HTERT RPE-1 (cell line): ENCODE data around the gene RNF157.

Source experiments
- in situ Hi-C: fragments of 300-500 bp; cut with MboI; formaldehyde crosslinking; loops from 4 replicates; pipeline ENCODE4 v1.14.3; 2020; ENCODE audit warnings: low sequenced_read_pairs

RNF157 gene

DNA sequence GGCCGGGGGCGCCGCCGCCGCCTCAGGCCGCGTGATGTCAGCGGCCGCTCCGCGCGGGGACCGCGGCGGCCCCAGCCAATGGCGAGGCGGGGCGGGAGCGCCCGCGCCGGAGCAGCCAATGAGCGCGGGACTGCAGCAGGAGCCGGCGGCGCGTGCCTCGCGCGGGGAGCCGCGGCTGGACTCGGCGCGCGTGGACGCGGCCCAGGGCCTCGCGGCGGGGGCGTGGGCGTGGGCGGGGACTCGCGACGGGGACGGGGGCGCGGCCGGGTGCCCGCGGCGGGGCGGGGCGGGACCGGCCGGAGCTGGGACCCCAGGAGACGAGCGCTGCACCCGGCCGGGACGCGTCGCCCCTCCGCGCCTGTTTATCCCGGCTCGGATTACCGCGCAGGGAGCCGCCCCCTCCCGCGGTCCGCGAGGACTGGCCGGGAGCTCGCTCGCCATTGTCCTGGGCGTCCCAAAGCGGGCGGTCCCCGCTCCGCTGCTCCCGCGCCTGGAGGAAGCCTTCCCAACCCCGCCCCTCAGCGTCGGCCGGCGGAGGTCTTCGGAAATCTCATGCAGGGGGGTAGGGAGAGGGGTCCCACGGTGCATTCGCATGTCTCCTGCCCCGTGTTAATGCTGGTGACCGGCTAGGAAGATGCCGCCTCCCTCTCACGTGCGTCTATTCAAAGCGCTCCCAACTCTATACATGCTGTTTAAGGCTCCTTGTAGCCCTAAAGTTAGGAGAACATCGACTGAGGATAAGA is at the start of gene RNF157:
Gene RNF157 (minus strand): TSS at position 33 of the 743 bp plus-strand sequence. CDS start 253 bp downstream, outside the sequence.
- in situ Hi-C loops, result no loop called here

DNA sequence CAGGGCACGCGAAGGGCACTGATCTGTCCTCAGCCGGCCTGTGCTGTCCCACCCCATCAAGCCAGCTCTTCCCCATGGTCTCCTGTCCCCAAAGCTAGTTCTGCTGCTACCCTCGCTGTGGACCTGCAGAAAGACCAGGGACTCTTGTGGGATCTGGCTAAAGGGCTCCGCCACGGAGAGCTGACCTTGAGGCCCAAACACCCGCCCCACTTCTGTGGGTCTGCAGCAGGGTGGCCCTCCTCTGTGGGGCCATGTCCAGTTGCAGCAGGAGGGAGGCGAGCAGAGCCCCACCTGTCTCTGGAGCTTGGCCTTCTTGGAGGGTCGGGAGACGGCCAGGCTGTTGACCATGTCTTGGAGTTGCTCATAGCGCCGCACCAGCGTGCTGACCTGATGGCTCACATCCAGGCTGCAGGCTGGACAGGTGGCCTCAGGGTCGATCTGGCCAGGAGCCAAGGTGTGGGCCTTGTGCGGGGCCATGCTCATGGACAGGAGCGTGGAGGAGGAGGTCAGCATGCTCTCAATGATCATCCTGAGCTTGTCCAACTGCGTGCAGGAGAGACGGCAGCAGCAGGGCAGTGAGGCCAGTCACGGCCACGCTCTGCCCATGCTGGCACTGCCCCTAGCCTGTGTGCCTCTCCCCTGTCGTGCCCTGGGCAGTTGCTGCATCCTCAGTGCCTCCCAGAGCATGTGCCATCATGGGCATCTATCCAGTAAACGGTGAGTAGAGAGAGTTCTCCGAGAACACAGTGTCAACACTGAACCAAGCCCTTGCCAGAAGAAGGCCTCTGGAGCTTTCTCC is 41.5 kb upstream of the RNF157 start:
- in situ Hi-C loops, result no loop called here

DNA sequence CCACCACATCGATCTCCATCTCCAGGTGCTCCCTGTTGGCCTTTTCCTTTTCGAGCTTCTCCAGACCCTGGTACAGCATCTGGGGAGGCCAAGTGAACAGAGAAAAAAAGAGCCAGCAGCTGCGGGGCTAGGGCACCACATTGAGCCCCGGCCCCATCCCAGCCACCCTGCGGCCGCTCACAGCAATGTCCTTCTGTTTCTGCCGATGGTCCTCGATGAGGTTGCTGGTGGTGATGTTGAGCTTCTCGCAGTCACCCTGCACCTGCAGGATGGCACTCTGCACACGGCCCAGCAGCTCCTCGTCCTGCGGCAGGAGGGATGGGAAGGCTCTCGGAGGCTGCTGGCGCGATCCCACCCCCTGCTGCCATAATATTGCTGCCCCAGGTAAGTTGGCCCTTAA is 40.4 kb upstream of the RNF157 start:
- in situ Hi-C loops, result no loop called here

DNA sequence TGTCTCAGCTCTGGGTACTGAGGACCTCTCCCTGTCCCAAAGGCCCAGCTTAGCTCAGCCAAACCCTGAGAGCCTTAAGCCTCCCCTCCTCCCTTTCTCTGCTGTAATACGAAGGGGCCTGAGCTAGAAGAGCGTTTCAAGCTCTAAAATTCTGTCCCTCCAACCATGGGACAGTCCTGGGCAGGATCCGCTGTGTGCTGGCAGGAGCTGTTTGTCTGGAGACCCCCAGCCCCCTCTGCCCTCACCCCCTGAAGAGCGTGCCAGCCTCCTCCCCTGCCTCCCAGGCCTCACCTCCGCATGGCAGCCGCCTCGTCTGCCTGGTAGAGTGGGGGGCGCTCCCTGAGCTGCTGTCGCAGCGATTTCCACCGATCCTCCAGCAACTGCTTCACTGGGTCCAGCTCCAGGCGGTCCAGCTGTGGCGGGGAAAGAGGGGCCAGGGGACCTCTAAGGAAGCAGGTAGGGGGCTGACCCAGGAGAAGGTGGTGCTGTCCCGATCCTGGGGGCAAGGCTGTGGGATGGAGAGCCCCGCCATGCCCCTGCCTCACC is 39.5 kb upstream of the RNF157 start:
- in situ Hi-C loops, result no loop called here

DNA sequence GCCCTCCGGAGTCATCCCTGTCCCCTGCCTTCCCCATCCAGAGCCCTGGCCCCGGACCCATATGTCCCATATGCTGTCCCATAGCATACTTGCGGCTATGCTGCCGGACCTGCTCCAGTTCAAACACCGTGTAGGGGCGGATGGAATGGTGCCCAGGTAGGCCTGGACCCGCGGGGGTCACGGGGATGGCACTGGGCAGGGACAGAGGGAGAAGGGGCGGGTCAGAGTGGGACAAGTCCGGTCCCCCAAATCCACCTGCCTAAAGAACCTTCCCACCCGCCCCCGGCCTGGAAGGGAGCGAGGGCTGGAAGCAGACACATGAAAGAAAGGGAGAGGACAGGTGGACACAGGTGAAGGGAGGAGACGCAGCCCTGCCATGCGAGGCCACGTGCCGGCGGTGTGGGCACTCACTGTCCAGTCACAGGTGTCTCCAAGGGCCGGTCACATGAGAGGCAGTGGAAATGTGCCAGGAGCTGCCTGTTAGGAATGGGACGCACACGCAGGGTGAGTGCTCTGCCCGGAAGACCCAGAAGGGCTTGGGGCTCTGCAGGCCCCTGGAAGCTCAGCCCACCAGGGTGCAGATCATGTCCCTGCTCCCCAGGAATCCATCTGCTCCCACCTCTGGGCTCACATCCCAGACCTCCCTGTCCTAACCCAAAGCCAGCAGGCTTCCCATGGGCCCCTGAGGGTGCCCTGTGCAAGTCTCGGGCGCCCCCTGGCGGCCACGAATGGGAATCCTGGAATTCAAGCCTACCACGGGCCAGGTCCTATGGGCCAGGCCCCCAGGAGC is 38.9 kb upstream of the RNF157 start:
- in situ Hi-C loops, result no loop called here

DNA sequence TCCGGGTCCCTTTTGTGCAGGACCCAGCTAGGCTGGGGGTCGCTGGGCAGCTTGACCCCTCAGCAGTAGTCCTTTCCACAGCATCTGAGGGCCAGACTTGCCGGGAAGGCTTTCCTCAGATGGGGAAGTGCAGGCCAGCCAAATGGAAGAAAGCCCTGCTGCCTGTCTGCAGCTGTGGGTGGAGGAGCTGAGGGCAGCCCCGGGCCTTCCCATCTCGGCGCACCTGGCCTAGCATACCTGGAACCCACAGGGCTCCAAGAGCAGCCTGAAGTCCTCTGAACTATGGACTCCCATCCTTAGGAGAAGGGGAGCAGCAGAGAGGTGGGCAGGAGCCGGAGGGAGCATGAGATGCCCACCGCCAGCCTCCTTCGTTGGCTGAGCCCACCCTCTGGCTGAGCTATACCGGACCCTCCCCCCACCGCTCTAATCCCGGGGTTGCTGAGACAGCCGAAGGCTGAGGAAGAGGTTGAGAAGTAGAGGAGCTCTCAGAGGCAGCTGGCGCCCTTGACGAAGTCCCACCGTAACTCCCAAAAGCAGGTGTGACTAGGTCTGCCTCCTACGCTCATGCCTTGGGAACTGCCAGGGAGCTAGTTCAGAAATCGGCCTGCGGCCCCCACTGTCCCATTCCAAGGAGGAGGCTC is 38.1 kb upstream of the RNF157 start:
- in situ Hi-C loops, result no loop called here

DNA sequence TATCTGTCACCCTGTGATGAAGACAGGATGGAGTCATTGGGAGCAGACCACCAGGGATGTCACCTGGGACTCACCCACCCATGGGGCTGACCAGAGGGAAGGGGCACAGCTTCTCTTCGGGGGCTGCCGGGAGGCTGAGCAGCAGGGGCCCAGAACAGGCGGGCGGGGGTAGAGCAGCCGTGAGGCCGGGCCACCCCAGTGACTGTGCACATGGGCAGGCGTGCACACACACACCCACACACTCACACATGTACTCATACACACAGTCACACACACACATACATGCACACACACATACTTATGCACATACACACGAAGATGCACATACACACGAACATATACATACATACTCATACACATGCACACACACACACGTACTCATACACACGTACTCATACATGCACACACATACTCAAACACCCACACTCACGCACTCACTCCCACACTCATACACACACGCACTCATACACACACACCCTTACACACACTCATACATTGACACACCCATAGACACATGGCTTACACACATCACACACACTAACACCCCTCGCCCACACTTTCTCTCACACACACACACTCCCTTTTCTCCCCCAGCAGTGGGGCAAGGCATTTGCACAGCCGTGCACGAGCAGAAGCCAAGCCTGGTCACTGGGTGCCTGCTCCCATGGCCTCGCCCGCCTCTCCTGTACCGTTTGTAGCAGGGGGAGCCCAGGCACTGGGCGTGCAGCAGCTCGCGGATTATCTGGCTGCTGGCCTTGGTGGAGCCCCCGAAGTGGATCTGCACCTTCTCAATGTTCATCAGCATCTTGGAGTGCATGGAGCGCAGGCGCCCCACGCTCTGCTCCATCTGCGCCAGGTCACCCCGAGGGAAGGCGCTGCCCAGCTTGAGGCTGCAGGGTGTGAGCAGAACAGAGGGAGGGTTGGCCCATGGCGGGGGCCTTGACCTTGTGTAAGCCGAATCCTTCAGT is 37.3 kb upstream of the RNF157 start:
- in situ Hi-C loops, result no loop called here

DNA sequence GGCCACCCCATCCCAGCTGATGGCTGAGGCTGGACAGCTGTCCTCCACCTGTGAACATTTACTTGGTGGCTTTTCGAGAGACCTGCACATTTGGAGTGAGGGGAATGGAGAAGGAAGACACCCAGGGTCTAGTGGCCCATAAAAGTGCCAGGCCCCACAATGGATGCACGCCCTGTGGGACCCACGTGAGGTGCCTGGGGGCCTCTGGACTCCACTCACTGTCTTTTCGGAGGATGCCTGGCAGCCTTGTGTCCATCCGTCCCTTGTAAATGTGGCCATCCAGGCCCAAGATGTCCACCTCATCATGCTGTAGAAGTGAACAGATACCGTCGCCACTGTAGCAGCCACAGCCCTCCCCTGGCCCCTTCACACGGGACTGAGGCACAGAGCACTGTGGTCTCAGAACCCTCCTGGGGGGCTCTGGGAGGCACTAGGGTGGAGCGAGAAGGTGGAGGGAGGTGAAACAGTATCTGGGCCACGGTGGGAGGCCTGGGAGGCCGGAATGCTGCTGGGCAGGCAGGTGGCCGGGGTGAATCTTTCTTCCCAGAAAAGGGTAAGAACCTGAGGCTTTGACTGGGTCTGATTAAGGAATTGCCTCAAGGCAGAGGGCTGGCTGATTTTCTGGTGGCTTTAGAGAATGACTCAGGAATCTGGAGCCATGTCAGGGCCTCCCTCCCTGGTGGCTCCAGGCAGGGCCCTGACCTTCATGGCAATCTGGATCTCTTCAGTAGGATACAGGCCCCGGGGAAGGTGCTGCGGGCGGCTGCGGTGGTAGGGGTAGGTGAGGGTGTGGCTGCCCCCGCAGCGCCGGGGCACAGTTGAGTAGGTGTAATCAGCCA is 36.4 kb upstream of the RNF157 start:
- in situ Hi-C loops, result no loop called here

DNA sequence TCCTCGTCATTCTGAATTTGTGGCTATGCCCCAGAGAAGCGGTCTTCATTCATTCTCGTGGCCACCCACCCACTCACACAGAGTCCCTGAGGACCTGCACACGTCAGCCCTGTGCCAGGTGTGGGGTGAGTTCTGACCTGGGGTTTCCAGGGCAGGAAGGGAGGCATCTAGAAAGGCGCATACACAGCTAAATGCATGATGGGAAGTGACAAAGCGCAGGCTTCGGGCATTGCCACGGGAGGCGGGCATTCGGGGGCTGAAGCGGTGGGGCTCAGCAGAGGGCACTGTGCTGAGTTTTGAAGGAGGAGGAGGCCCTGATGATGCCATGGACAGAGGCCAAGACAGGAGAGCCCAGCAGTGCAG is 35.8 kb upstream of the RNF157 start:
- in situ Hi-C loops, result no loop called here

DNA sequence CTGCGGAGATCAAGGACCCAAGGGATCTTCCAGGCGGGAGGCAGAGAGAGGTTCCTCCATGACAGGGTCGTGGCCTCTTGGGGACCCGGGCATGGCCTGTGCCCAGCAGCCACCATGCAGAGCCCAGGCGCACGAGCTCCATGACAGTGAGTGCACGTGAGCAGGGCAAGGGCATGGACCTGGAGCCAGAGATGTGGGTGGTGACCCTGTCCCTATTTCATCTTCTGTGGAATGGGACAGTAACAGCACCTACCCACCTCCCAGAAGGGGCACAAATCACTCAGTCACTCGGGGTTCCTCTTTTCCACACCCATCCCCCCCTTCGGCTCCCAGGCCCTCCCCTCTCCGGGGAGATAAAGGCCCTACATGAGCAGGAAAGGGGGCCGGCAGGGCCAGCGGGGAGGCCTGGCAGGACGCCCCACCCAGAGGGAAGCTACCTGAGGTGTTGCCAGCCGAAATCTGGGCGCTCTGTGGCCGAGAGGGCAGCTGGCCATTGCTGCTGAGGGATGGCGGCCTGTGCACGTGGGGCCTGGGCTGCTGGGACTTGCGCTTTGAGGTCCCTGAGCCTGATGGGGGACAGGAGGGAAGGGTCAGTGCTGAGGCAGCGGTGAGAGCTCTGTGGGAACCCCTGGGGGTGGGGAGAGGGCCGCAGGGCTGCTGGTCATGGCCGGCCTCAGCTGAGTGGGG is 35.2 kb upstream of the RNF157 start:
- in situ Hi-C loops, result no loop called here

DNA sequence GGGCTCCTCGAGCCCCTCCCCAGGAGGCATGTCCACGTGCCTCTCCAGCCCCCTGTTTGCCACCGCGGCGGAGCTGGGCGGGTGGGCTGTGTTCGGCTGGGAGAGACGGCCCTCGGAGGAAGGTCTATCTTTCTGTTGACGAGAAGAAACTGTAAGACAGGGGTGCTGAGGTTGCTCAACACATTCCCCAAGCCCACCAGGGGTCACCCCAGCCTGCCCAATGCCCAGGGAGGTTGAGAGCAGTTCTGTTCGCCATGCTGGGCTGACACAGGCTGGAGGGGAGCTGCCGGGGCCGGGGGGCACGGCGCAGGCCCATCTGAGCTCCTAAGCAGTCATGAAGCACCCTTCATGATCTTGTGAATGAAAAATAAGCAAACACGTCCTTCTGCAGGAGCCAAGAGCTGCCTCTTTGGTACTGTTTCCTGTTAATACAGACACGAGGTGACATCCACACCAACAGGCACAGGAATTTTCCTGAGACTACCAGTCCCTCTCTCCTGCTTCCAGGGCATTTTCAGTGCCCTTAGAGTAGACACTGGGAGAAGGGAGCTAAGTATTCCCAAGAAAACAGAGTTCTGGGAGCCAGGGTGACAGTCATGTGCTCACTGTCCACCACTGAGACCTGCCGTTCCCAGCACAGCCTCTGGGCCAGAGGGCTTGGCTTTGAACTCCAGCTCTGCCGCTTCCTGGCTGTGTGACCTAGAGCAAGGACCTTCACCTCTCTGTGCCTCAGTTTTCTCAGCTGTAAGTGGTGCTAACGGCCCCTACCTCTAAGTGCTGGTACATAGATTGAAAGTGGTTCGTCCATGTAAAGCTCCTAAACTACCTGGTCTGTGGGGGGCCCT is 34.0 kb upstream of the RNF157 start:
- in situ Hi-C loops, result no loop called here

DNA sequence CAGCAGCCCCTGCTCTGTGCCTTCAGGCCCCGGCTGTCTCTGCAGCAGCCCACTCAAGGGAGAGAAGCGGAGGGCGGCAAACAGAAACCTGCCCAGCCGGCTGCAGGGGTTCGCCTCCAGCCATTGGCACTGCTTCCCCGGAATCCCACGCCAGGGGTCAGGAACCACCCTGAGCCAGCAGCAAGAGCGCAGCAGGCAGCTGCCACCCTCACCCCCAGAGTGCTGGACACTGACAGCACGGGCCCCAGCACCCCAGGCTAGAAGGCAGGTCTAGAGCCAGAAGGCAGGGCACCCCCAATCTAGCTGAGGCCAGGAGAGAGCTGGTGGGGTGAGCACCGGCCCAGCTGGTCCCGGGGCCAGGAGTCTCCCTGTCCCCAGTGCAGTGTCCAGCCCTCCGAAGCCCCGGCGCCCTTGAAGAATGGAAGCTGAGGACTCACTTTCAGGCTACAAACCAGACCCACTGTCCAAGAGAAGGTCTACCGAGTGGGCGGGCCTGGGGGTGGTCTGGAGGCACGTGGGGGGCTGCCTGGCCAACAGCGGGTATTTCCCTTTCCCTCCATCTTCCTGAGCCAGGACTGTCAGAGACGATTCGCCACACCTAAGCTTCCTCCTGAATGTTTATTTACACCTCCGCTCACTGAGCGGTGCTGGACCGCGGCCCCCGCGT is 33.3 kb upstream of the RNF157 start:
- in situ Hi-C loops, result no loop called here

DNA sequence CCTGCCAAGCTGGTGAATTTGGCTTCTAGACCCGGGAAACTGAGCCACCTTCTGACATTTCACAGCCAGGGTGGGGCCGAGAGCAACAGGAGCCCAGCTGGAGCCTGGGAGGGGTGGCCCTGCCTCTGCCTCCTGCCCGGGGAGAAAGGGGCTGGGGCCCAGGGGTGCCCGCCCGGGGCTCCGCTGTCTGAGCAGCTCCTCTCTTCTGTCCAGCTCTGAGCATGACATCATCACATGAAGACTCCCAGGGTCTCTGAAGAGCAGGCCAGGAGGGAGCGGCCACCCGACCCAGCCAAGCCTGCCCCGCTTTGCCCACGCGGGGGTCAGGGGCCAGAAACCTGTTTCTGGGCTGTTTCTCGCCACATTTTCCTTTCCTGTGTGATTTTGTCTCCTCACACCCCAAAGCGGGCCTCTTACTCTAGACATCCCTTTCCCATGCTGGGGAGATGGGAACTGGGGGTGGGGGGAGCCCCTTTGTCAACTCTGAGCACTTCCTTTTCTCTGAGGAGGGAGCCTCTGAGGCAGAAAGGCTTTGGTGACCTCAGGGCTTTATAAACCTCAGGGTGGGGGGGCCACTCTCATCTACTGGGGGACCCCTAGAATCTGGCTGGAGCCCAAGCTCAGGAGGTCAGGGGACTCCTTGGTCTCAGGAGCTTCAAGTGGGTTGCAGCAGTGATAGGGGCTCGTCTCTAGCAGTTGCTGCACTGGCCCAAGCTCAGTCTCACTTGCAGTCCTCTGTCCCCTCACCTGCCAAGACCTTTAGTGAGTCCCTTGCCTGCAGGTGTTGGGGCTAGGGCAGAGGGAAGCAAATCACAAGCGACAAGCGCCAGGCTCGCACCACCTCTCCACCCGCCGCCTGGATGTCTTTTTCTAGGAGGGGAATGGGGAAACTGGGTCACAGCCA is 32.5 kb upstream of the RNF157 start:
- in situ Hi-C loops, result no loop called here

DNA sequence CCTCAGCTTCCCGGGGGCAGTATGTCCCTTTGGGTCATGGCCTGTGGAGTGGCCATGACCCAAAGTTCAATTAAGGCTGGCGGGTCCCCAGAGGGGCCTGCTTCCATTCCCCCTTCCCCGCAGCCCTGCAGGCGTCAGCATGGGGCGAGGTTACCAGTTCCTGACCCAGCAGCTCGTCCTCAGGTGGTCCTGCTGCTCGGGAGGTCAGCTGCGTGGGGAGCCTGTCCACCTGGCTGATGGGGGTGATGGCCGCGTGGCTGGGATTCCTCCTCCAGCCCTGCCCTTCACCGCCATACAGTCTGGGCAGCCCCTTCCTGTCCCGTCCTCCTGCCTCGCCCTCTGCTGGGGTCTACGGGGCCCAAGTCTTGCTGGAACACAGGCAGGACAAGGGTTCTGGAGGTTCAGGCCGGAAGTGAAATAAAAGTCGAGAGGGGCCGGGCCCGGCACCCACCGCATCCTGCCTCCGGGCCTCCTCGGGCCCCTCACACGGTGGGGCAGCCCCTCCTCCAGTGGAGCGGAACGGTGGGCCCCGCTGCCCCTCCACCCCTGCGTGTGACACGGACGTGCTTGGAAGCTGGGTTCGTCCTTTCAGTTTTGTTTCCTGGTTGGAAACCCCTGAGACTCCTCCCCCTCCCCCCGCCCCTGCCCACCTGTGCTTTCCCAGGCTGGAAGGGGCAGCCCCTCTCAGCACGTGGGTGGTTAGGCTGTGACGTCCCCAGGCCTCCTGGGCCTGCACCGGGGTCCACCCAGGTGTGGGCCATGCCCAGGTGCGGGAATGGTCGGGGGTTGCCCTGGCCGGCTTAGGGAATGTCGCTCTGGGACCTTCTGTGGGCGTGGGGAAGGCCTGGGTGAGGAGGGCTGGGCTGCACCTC is 31.6 kb upstream of the RNF157 start:
- in situ Hi-C loops, result no loop called here
